HG03521 (cell line): ENCODE results near the gene PMEL.
"Not testable (repeated sequence)": the region's sequence is repeated elsewhere in the genome, so short reads cannot be mapped to it uniquely, and the experiment has no call there.

Experiments used
- ATAC-seq: cut with Tn5 transposase; IDR thresholded peaks from one replicate; pipeline ENCODE4 v1.9.1; 2021; ENCODE audit warnings: mild to moderate bottlenecking, moderate library complexity; ENCODE audit not compliant: unreplicated experiment

PMEL gene

GRCh38 chr12:55983232-55983842, 17.5 kb upstream of the PMEL start:
- no peak for ATAC-seq

- no peak for ATAC-seq
These were observed 16.6 kb upstream of the PMEL start for GRCh38 chr12:55982319-55982936.

GRCh38 chr12:55981882-55982281, 16.0 kb upstream of the PMEL start:
- ATAC-seq, result not testable (repeated sequence)

GRCh38 chr12:55979069-55979468, 13.2 kb upstream of the PMEL start:
- ATAC-seq, result no peak

GRCh38 chr12:55978393-55978792, 12.6 kb upstream of the PMEL start:
- ATAC-seq, result no peak

GRCh38 chr12:55974308-55974730, 8.5 kb upstream of the PMEL start:
- ATAC-seq, result peak; percentile 1

GRCh38 chr12:55973599-55974307, 7.9 kb upstream of the PMEL start, which contains the start of gene RAB5B:
Gene RAB5B, plus strand, starts transcription at chr12:55974078. Its CDS starts 12,883 bp downstream, at chr12:55986961.
- ATAC-seq, result peak; percentile 89

GRCh38 chr12:55972911-55973598, 7.2 kb upstream of the PMEL start:
- ATAC-seq, result no peak

GRCh38 chr12:55972456-55972855, 6.6 kb upstream of the PMEL start:
- ATAC-seq, result no peak

GRCh38 chr12:55972042-55972441, 6.2 kb upstream of the PMEL start:
- no peak for ATAC-seq

- ATAC-seq, result no peak
These were observed 4.9 kb upstream of the PMEL start for GRCh38 chr12:55970775-55971174.

GRCh38 chr12:55969356-55969755, 3.5 kb upstream of the PMEL start:
- ATAC-seq, result no peak

GRCh38 chr12:55966408-55967281, 803 bp upstream of the PMEL start, which contains the start of gene CDK2:
Gene CDK2, plus strand, starts transcription at chr12:55966830. Its CDS starts 179 bp downstream, at chr12:55967009.
- ATAC-seq, result peak; percentile 91

- no peak for ATAC-seq
These were observed 602 bp downstream of the PMEL start for GRCh38 chr12:55965240-55965639.

- no peak for ATAC-seq
These were observed 2.1 kb downstream of the PMEL start for GRCh38 chr12:55963760-55964159.

- no peak for ATAC-seq
These were observed 8.6 kb downstream of the PMEL start for GRCh38 chr12:55957106-55957859.

GRCh38 chr12:55955800-55956508, 9.9 kb downstream of the PMEL start:
- ATAC-seq, result no peak

- no peak for ATAC-seq
These were observed 10.5 kb downstream of the PMEL start for GRCh38 chr12:55955344-55955743.

- no peak for ATAC-seq
These were observed 19.3 kb downstream of the PMEL start for GRCh38 chr12:55946553-55946952.
